Mesodermal cell (in vitro differentiated cells): ENCODE data around the gene SIRPA. TPM values are rescaled to one million over a fixed set of nuclear protein-coding genes. Genes with fewer than 3 reads are reported as not detected.

ENCODE experiments used
- H3K27ac ChIP-seq: 2 replicates; pipeline ENCODE4 v1.7.0; 2013; ENCODE audit warnings: mild to moderate bottlenecking, low read depth, low read length, moderate library complexity; ENCODE audit not compliant: severe bottlenecking
- H3K36me3 ChIP-seq: 2 replicates; pipeline ENCODE4 v1.7.1; 2013; ENCODE audit warnings: mild to moderate bottlenecking, low read length, moderate library complexity; ENCODE audit not compliant: control insufficient read depth, insufficient read depth
- H3K4me1 ChIP-seq: one replicate; pipeline ENCODE4 v1.7.1; 2013; ENCODE audit warnings: mild to moderate bottlenecking, low read length; ENCODE audit not compliant: insufficient read depth, control insufficient read depth, poor library complexity, severe bottlenecking
- H3K4me3 ChIP-seq: 2 replicates; pipeline ENCODE4 v1.7.0; 2013; ENCODE audit warnings: low read length, control low read depth, mild to moderate bottlenecking; ENCODE audit not compliant: insufficient read depth, poor library complexity, severe bottlenecking; ENCODE audit errors: extremely low read depth
- H3K9me3 ChIP-seq: 2 replicates; pipeline ENCODE4 v1.7.1; 2013; ENCODE audit warnings: mild to moderate bottlenecking, low read length, moderate library complexity; ENCODE audit not compliant: control insufficient read depth
- WGBS, 2 experiments: methylation state at CpG; one replicate each; pipeline ENCODE4 v1.1.5; 2013; ENCODE audit warnings: missing lambda C conversion rate in 2 of 2; ENCODE audit not compliant: insufficient coverage in 2 of 2; 5-methylcytosine and 5-hydroxymethylcytosine counted together
- polyA plus RNA-seq, 2 experiments: library from polyadenylated mRNA; stranded (reverse); fragments of 50-300 nt; gene quantifications; one replicate each; pipeline ENCODE4 v1.2.3, GENCODE V29; 2013

Gene SIRPA
- 16.3 TPM for polyA plus RNA-seq (2013, experiment 1 of 2)
- 14.4 TPM for polyA plus RNA-seq (2013, experiment 2 of 2)

DNA sequence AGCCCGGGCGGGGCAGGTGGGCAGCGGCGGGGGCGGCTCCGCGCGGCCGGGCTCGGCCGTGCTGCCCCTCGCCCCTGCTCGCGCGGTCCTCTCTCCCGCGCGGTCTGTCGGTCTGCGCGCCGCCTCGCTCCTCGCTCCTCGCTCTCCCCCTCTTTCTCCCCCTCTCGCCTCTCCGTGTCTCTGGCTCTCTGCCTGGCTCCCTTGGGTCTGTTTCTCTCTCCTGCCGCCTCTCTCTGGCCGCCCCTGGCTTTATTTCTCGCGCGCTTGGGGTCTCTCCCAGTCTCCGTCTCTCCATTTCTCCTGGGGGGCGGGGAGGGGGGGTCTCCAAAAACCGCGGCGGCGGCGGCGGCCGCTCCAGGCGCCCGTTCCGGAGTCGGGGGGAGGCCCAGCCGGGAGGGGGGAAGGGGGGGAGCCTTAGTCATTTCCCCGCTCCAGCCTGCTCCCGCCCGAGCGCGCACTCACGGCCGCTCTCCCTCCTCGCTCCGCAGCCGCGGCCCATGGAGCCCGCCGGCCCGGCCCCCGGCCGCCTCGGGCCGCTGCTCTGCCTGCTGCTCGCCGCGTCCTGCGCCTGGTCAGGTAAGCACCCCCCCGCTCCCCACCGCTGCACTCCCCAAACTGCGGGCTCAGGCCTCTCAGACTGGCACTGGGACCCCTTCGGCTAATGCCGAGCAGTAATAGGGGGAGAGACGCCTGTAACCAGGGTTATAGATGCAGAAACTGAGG lies at the start of gene SIRPA:
Gene SIRPA (plus strand): TSS at position 457 of the 723 bp plus-strand sequence. CDS start 41 bp downstream, at position 498.
- Histone ChIP-seq H3K9me3 (no peaks in the 10 kb centered on the region), H3K36me3 (no peaks in the 10 kb centered on the region), H3K4me1 (peaks cover 25% of the 10 kb centered on the region), H3K4me3 (peak within 1 kb of the TSS; percentile 53), H3K27ac (peak within 1 kb of the TSS; percentile 23)
- 0 to 1% methylated on average over 41 of the region's 74 CpGs for WGBS, 2 experiments

DNA sequence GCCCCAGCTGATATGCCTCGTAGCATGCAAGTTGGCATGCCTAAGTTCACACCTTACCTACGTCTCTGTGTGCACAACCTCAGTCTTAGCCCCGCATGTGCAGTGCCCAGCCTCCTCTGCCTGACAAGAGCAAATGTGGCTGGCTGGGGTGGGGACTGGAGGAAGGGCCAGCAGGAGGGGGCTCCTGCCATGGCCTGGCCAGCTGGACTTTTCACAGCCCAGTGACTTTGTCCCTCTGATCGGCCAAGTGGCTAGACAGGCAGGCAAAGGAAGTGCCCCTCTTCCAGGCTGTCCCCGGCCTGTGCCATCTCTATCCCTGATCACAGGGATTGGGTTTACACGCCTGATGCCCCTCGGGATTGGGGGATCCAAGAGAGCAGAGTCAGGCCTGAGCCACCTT lies 49.5 kb upstream of the SIRPA start:
- Histone ChIP-seq H3K4me3 (no peak overlapping the region), H3K27ac (no peak overlapping the region), H3K4me1 (peaks cover 20% of the 10 kb centered on the region), H3K36me3 (no peaks in the 10 kb centered on the region), H3K9me3 (no peaks in the 10 kb centered on the region)
- 89 to 90% methylated on average over 7 of the region's 7 CpGs for WGBS, 2 experiments

DNA sequence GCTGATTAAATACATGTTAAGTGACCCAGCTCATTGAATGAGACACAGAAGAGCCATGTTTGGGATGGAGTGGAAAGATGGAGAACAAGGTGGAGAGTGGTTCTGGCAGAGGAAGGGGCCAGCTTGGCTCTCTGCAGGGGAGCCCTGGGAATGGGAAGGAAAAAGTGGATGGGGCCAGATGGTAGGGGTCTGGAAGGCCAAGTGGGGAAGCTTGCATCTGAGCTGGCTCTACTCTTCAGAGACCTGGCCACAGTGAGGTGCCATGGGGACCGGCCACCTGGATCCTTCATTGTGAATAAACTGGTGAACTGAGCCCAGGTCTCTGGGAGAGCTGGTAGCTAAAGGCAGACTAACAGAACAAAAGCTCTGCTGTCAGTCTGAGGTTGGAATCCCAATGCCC lies 48.9 kb upstream of the SIRPA start:
- no peak overlapping the region for H3K4me3 ChIP-seq
- no peaks in the 10 kb centered on the region for H3K9me3 ChIP-seq
- H3K36me3 ChIP-seq = no peaks in the 10 kb centered on the region
- no peak overlapping the region for H3K27ac ChIP-seq
- WGBS, 2 experiments = 75 to 100% methylated on average over 1 of the region's 1 CpG
- H3K4me1 ChIP-seq = peaks cover 15% of the 10 kb centered on the region

DNA sequence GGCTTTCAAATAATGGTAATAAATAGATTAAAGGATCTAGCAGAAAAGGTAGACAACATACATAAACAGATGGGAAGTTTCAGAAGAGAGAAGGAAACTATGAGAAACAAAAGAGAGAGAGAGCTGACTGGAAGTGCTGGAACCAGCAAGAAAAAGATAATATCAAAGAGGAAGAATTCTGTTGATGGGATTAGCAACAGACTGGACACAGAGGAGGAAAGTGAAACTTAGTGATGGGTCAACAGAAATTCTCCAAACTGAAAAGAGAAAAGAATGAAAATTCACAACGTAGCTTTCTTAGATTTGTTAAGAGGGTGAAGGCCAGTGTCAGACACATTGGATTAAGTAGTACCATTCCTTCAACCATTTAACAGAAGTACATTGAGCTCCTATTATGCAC lies 48.3 kb upstream of the SIRPA start:
- Histone ChIP-seq H3K27ac (no peak overlapping the region), H3K4me1 (peaks cover 11% of the 10 kb centered on the region), H3K4me3 (no peak overlapping the region), H3K9me3 (no peaks in the 10 kb centered on the region), H3K36me3 (no peaks in the 10 kb centered on the region)
- WGBS, 2 experiments = no CpG with 5 or more reads among the region's 1 CpG

DNA sequence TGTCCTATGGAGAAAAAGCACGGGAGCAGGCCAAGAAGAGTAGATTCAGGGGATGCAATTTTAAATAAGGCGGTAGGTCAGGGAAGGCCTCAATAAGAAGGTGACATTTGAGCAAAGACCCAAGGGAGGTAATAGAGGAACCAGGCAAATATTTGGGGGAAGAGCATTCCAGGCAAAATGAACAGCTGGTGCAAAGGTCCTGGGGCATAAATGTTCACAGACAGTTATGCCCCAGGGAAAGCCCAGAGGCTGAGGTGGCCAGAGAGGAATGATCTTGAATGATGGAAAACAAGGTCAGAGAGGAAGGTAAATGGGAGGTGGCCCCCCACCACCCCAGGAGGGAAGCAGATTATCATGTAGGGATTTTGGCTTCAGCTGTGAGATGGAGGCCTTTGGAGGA lies 47.4 kb upstream of the SIRPA start:
- peaks cover 11% of the 10 kb centered on the region for H3K4me1 ChIP-seq
- WGBS, 2 experiments = 81 to 100% methylated on average over 2 of the region's 2 CpGs
- H3K27ac ChIP-seq = no peak overlapping the region
- no peaks in the 10 kb centered on the region for H3K36me3 ChIP-seq
- H3K4me3 ChIP-seq = no peak overlapping the region
- H3K9me3 ChIP-seq = no peaks in the 10 kb centered on the region

DNA sequence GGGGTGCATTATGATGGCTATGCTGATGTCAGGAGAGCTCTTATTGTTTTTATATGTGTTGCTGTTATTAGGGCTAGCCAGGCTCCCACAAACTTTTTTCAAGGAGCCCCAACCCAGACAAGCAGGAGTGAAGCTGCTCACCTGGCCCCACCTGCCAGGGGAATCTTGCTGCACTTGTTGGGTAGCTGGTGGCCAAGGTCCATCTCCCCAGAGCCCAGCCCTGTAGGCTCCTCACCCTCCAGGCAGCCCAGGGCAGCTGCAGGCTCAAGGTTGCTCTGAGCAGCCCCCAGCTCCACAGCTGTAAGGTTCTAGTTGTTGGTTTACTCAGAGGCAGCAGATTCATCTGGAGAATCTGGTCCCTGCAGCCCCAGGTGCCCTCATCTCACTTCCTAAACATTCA lies 46.8 kb upstream of the SIRPA start:
- Histone ChIP-seq H3K4me3 (no peak overlapping the region), H3K27ac (no peak overlapping the region), H3K9me3 (no peaks in the 10 kb centered on the region), H3K4me1 (peaks cover 11% of the 10 kb centered on the region), H3K36me3 (no peaks in the 10 kb centered on the region)

DNA sequence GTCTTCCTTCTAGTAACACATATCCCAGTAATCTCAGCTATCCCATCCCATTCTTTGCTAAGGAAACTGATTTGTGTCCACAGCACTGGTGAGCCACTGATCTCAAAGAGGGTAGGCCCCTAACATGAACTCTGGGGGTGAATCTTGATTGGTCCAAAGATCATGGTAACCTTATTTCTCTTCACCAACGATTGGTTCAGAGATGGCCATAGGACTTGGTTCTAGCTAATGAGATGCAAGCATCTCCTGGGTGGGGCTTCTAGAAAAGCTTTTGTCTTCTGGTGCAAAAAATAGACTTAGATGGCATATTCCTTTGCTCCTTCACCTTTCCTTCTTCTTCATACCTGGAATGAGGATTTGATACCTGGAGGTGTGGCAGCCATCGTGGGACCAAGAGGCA lies 43.8 kb upstream of the SIRPA start:
- H3K9me3 ChIP-seq = no peaks in the 10 kb centered on the region
- H3K36me3 ChIP-seq = no peaks in the 10 kb centered on the region
- H3K4me3 ChIP-seq = no peak overlapping the region
- no peak overlapping the region for H3K27ac ChIP-seq
- H3K4me1 ChIP-seq = peaks cover 3% of the 10 kb centered on the region
- WGBS, 2 experiments = 63% methylated on average over 1 of the region's 2 CpGs; no CpG with 5 or more reads in 1 of the 2 experiments

DNA sequence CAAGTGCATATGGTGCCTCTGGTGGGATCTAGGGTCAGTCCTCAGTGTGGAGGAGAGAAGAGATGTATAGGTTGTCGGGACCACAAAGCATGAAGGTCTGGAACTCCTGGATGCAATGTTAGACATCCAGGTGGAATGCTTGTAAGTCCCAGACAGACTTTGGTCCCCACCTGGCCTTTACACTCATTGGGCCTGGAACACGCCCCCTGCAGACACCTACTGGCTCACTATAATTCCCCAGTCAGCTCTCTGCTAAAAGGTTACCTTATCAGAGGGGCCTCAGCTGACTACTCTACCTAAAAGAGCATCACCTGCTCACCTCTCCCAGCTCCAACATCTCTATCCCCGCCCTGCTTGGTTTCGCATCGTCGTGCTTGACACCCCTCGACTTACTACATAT lies 41.7 kb upstream of the SIRPA start:
- no peaks in the 10 kb centered on the region for H3K9me3 ChIP-seq
- H3K4me1 ChIP-seq = peaks cover 10% of the 10 kb centered on the region
- H3K4me3 ChIP-seq = no peak overlapping the region
- 86 to 94% methylated on average over 5 to 7 of the region's 7 CpGs for WGBS, 2 experiments
- H3K36me3 ChIP-seq = no peaks in the 10 kb centered on the region
- H3K27ac ChIP-seq = no peak overlapping the region

DNA sequence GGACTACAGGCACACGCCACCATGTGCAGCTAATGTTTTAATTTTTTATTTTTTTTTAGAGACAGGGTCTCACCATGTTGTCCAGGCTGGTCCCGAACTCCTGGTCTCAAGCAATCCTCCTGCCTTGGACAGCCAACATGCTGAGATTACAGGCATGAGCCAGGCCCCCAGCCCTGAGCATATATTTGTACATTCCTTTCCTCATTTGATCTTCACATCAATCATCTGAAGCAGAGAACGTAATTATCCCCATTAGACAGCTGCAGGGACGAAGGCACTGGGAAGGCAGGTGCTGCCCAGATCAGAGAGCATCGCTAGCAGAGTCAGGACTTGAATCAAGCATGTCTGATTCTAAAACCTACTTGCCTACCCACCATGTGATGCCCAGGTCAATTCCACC lies 41.0 kb upstream of the SIRPA start:
- WGBS, 2 experiments = 93% methylated on average over 4 of the region's 5 CpGs
- H3K4me3 ChIP-seq = no peak overlapping the region
- no peak overlapping the region for H3K27ac ChIP-seq

DNA sequence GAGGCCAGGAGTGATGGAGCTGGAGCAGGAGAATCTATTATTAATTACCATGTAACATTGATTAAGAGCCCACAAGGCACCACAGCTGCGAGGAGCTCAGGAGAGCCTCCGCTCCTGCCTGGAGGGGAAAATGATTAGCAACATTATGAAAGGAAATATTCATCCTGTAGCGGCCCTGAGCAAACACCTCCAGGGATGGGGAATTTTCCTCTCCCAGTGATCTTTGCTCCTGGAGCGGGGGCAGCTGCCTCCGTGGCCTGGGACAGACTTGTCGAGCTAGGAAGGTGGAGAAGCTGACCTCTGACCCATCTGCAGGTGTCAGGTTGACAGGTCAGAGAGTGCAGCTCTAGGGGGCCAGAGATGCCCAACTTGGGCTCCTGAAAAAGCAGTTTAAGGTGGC lies 40.1 kb upstream of the SIRPA start:
- no peaks in the 10 kb centered on the region for H3K9me3 ChIP-seq
- no peaks in the 10 kb centered on the region for H3K36me3 ChIP-seq
- 76 to 84% methylated on average over 5 of the region's 6 CpGs for WGBS, 2 experiments
- no peak overlapping the region for H3K27ac ChIP-seq
- H3K4me3 ChIP-seq = no peak overlapping the region
- H3K4me1 ChIP-seq = peaks cover 19% of the 10 kb centered on the region

More for the DNA sequence above, 41.0 kb upstream of the SIRPA start:
- peaks cover 13% of the 10 kb centered on the region for H3K4me1 ChIP-seq
- no peaks in the 10 kb centered on the region for H3K36me3 ChIP-seq
- H3K9me3 ChIP-seq = no peaks in the 10 kb centered on the region

DNA sequence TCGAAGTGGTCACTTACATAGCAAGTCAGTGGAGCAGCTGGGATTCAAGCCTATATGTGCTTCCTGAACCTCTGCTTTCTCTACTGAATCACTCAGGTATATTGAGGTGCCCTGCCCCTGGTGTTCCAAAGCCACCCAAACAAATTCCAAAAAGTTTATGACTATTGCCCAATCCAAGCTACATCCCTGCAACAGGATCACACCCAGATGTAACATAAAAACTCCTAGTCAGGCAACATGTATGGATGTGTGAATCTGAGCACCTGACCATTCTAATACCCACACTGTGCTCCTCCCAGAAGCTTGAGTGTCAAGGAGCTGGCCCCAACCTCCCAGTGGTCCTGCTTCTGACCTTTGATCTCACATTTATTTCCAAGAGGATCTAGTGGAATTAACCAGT lies 39.5 kb upstream of the SIRPA start:
- Histone ChIP-seq H3K27ac (no peak overlapping the region), H3K9me3 (no peaks in the 10 kb centered on the region)
- 69 to 83% methylated on average over 1 of the region's 1 CpG for WGBS, 2 experiments

More for the DNA sequence above, 39.5 kb upstream of the SIRPA start:
- no peak overlapping the region for H3K4me3 ChIP-seq
- H3K4me1 ChIP-seq = peaks cover 23% of the 10 kb centered on the region
- H3K36me3 ChIP-seq = no peaks in the 10 kb centered on the region
